Measurements from ENCODE around the gene PPFIBP2.

- TF ChIP-seq CTCF (conservative IDR thresholded peaks at IDR 0.05; ENCODE audit: low read depth, low read length) (no peak), EZH2 (IDR thresholded peaks at IDR 0.05; ENCODE audit: borderline replicate concordance, low read depth, low read length, poor library complexity, severe bottlenecking) (no peak)
Measured at GRCh38 chr11:7523416-7524210, 9.8 kb downstream of the PPFIBP2 start.
